Measurements from ENCODE around the gene IL1A. TPM values are rescaled to one million over a fixed set of nuclear protein-coding genes. Genes with fewer than 3 reads are reported as not detected.

IL1A gene
- total RNA-seq, 2 donors from 2014 or later, result 0.25 to 12.3 TPM

GRCh38 chr2:112811276-112811831 lies 27.1 kb upstream of the IL1A start:
- peak overlapping the region; percentile 6 to 85 for H3K27ac Mint-ChIP-seq
- H3K4me1 Mint-ChIP-seq (ENCODE audit: low read depth in 2 of 2), result peaks cover 22 to 42% of the 10 kb centered on the region in 2 donors
- H3K4me3 Mint-ChIP-seq, result no peak overlapping the region
- peaks cover 3% of the 10 kb centered on the region for H3K9me3 Mint-ChIP-seq
- DNase-seq (ENCODE audit: low spot score) (no peak), ATAC-seq (no peak)
- H3K27me3 Mint-ChIP-seq, result no peaks in the 10 kb centered on the region
- H3K36me3 Mint-ChIP-seq, result peaks cover 15% of the 10 kb centered on the region

GRCh38 chr2:112809112-112809511 lies 24.8 kb upstream of the IL1A start:
- ATAC-seq (no peak), DNase-seq (ENCODE audit: low spot score) (no peak)
- Mint-ChIP-seq H3K27me3 (no peaks in the 10 kb centered on the region), H3K4me1 (ENCODE audit: low read depth in 2 of 2) (peaks cover 27 to 49% of the 10 kb centered on the region in 2 donors), H3K27ac (peak overlapping the region in 1 of 2 donors; percentile 28), H3K9me3 (peaks cover 3% of the 10 kb centered on the region), H3K4me3 (no peak overlapping the region), H3K36me3 (peaks cover 16% of the 10 kb centered on the region)

- DNase-seq (ENCODE audit: low spot score) (no peak), ATAC-seq (no peak)
- peak overlapping the region in 1 of 2 donors; percentile 13 for H3K27ac Mint-ChIP-seq
- no peak overlapping the region for H3K4me3 Mint-ChIP-seq
- H3K27me3 Mint-ChIP-seq, result no peaks in the 10 kb centered on the region
- H3K4me1 Mint-ChIP-seq (ENCODE audit: low read depth in 2 of 2), result peaks cover 21 to 48% of the 10 kb centered on the region in 2 donors
- peaks cover 3% of the 10 kb centered on the region for H3K9me3 Mint-ChIP-seq
- H3K36me3 Mint-ChIP-seq, result peaks cover 16% of the 10 kb centered on the region
Observed at GRCh38 chr2:112807233-112807807, 23.0 kb upstream of the IL1A start.

- no peak for DNase-seq (ENCODE audit: low spot score)
- H3K36me3 Mint-ChIP-seq, result peaks cover 16% of the 10 kb centered on the region
- peak overlapping the region in 1 of 2 donors; percentile 66 for H3K27ac Mint-ChIP-seq
- ATAC-seq, result peak in 1 of 2 donors; percentile 34
- H3K9me3 Mint-ChIP-seq, result peaks cover 3% of the 10 kb centered on the region
- peaks cover 17 to 40% of the 10 kb centered on the region in 2 donors for H3K4me1 Mint-ChIP-seq (ENCODE audit: low read depth in 2 of 2)
- no peaks in the 10 kb centered on the region for H3K27me3 Mint-ChIP-seq
- peak overlapping the region; percentile 19 for H3K4me3 Mint-ChIP-seq
Observed at GRCh38 chr2:112805542-112805941, 21.2 kb upstream of the IL1A start.

GRCh38 chr2:112803691-112804521 lies 19.6 kb upstream of the IL1A start:
- peak; percentile 78 to 79 for ATAC-seq
- DNase-seq (ENCODE audit: low spot score), result no peak
- Mint-ChIP-seq H3K4me1 (ENCODE audit: low read depth in 2 of 2) (peaks cover 30 to 47% of the 10 kb centered on the region in 2 donors), H3K9me3 (peaks cover 2% of the 10 kb centered on the region), H3K36me3 (peaks cover 16% of the 10 kb centered on the region), H3K27ac (peak overlapping the region; percentile 77 to 90), H3K27me3 (no peaks in the 10 kb centered on the region), H3K4me3 (peak overlapping the region; percentile 21)

- Mint-ChIP-seq H3K9me3 (peaks cover 3% of the 10 kb centered on the region), H3K4me3 (no peak overlapping the region), H3K27ac (peak overlapping the region; percentile 71 to 82), H3K36me3 (no peaks in the 10 kb centered on the region), H3K4me1 (ENCODE audit: low read depth in 2 of 2) (peaks cover 34 to 35% of the 10 kb centered on the region in 2 donors), H3K27me3 (no peaks in the 10 kb centered on the region)
- ATAC-seq, result no peak
- no peak for DNase-seq (ENCODE audit: low spot score)
Observed at GRCh38 chr2:112800881-112801583, 16.7 kb upstream of the IL1A start.

GRCh38 chr2:112798979-112799975 lies 15.0 kb upstream of the IL1A start:
- ATAC-seq, result peak; percentile 28 to 60
- H3K9me3 Mint-ChIP-seq, result peaks cover 3% of the 10 kb centered on the region
- H3K4me3 Mint-ChIP-seq, result peak overlapping the region; percentile 66
- H3K27me3 Mint-ChIP-seq, result no peaks in the 10 kb centered on the region
- no peaks in the 10 kb centered on the region for H3K36me3 Mint-ChIP-seq
- H3K27ac Mint-ChIP-seq, result peak overlapping the region; percentile 68 to 75
- H3K4me1 Mint-ChIP-seq (ENCODE audit: low read depth in 2 of 2), result peaks cover 33 to 39% of the 10 kb centered on the region in 2 donors
- DNase-seq (ENCODE audit: low spot score), result peak; percentile 62

- Mint-ChIP-seq H3K4me3 (no peak overlapping the region), H3K27ac (peak overlapping the region in 1 of 2 donors; percentile 10), H3K4me1 (ENCODE audit: low read depth in 2 of 2) (peaks cover 43 to 45% of the 10 kb centered on the region in 2 donors), H3K36me3 (peaks cover 5% of the 10 kb centered on the region), H3K9me3 (peaks cover 10% of the 10 kb centered on the region), H3K27me3 (no peaks in the 10 kb centered on the region)
- ATAC-seq (no peak), DNase-seq (ENCODE audit: low spot score) (no peak)
Observed at GRCh38 chr2:112796486-112796885, 12.2 kb upstream of the IL1A start.

GRCh38 chr2:112795774-112796173 lies 11.5 kb upstream of the IL1A start:
- no peak for DNase-seq (ENCODE audit: low spot score)
- H3K9me3 Mint-ChIP-seq, result peaks cover 10% of the 10 kb centered on the region
- H3K4me3 Mint-ChIP-seq, result no peak overlapping the region
- peaks cover 5% of the 10 kb centered on the region for H3K36me3 Mint-ChIP-seq
- peak overlapping the region in 1 of 2 donors; percentile 92 for H3K27ac Mint-ChIP-seq
- no peaks in the 10 kb centered on the region for H3K27me3 Mint-ChIP-seq
- ATAC-seq, result peak; percentile 43 to 48
- H3K4me1 Mint-ChIP-seq (ENCODE audit: low read depth in 2 of 2), result peaks cover 43 to 44% of the 10 kb centered on the region in 2 donors

GRCh38 chr2:112794841-112795240 lies 10.5 kb upstream of the IL1A start:
- H3K9me3 Mint-ChIP-seq, result peaks cover 10% of the 10 kb centered on the region
- peak overlapping the region in 1 of 2 donors; percentile 92 for H3K27ac Mint-ChIP-seq
- H3K36me3 Mint-ChIP-seq, result peaks cover 5% of the 10 kb centered on the region
- H3K4me1 Mint-ChIP-seq (ENCODE audit: low read depth in 2 of 2), result peaks cover 37 to 38% of the 10 kb centered on the region in 2 donors
- ATAC-seq, result no peak
- no peak overlapping the region for H3K4me3 Mint-ChIP-seq
- H3K27me3 Mint-ChIP-seq, result no peaks in the 10 kb centered on the region
- DNase-seq (ENCODE audit: low spot score), result no peak

- H3K4me3 Mint-ChIP-seq, result peak overlapping the region; percentile 65
- peak; percentile 92 for ATAC-seq
- peaks cover 10% of the 10 kb centered on the region for H3K9me3 Mint-ChIP-seq
- H3K27ac Mint-ChIP-seq, result peak overlapping the region; percentile 82 to 92
- peaks cover 31 to 33% of the 10 kb centered on the region in 2 donors for H3K4me1 Mint-ChIP-seq (ENCODE audit: low read depth in 2 of 2)
- peak; percentile 85 for DNase-seq (ENCODE audit: low spot score)
- no peaks in the 10 kb centered on the region for H3K27me3 Mint-ChIP-seq
- peaks cover 5% of the 10 kb centered on the region for H3K36me3 Mint-ChIP-seq
Observed at GRCh38 chr2:112794131-112794733, 9.9 kb upstream of the IL1A start.

- DNase-seq (ENCODE audit: low spot score) (no peak), ATAC-seq (peak; percentile 42 to 50)
- H3K36me3 Mint-ChIP-seq, result peaks cover 5% of the 10 kb centered on the region
- H3K27ac Mint-ChIP-seq, result peak overlapping the region; percentile 82 to 92
- peak overlapping the region; percentile 38 for H3K4me3 Mint-ChIP-seq
- no peaks in the 10 kb centered on the region for H3K27me3 Mint-ChIP-seq
- peaks cover 7% of the 10 kb centered on the region for H3K9me3 Mint-ChIP-seq
- peaks cover 26 to 27% of the 10 kb centered on the region in 2 donors for H3K4me1 Mint-ChIP-seq (ENCODE audit: low read depth in 2 of 2)
Observed at GRCh38 chr2:112793449-112793978, 9.2 kb upstream of the IL1A start.
